ENCODE data around the gene ATAD3B. TPM values are rescaled to one million over a fixed set of nuclear protein-coding genes. Genes with fewer than 3 reads are reported as not detected.

Gene ATAD3B
- total RNA-seq, 2 donors from 2014 or later, result 2.7 to 5.7 TPM

- Histone ChIP-seq H3K4me3 (no peak overlapping the region), H3K36me3 (no peaks in the 10 kb centered on the region), H3K4me1 (peaks cover 0 to 9% of the 10 kb centered on the region in 2 donors), H3K27ac (no peak overlapping the region), H3K9me3 (peaks cover 0 to 10% of the 10 kb centered on the region in 2 donors), H3K27me3 (no peaks in the 10 kb centered on the region)
- no peak for TF ChIP-seq CTCF (IDR thresholded peaks at IDR 0.05)
- DNase-seq (ENCODE audit: low spot score), result no peak
Observed at GRCh38 chr1:1535201-1536018, 63.8 kb downstream of the ATAD3B start.

- DNase-seq (ENCODE audit: low spot score), result no peak
- Histone ChIP-seq H3K9me3 (peaks cover 0 to 9% of the 10 kb centered on the region in 2 donors), H3K27ac (peak overlapping the region in 1 of 2 donors; percentile 16), H3K4me3 (no peak overlapping the region), H3K4me1 (peaks cover 0 to 17% of the 10 kb centered on the region in 2 donors), H3K27me3 (no peaks in the 10 kb centered on the region), H3K36me3 (peaks cover 2% of the 10 kb centered on the region)
- no peak for TF ChIP-seq CTCF (IDR thresholded peaks at IDR 0.05)
Observed at GRCh38 chr1:1536019-1536937, 64.7 kb downstream of the ATAD3B start.

- Histone ChIP-seq H3K27ac (peak overlapping the region in 1 of 2 donors; percentile 16), H3K4me1 (peaks cover 0 to 19% of the 10 kb centered on the region in 2 donors)
- TF ChIP-seq CTCF (IDR thresholded peaks at IDR 0.05), result no peak
Observed at GRCh38 chr1:1536938-1537546, 65.5 kb downstream of the ATAD3B start.

GRCh38 chr1:1537626-1538250 is 66.2 kb downstream of the ATAD3B start:
- TF ChIP-seq CTCF (IDR thresholded peaks at IDR 0.05), result no peak
- Histone ChIP-seq H3K27ac (no peak overlapping the region), H3K9me3 (no peaks in the 10 kb centered on the region), H3K27me3 (no peaks in the 10 kb centered on the region), H3K4me1 (peaks cover 0 to 21% of the 10 kb centered on the region in 2 donors), H3K36me3 (peaks cover 10% of the 10 kb centered on the region), H3K4me3 (no peak overlapping the region)
- no peak for DNase-seq (ENCODE audit: low spot score)

More at GRCh38 chr1:1536938-1537546, 65.5 kb downstream of the ATAD3B start:
- Histone ChIP-seq H3K9me3 (peaks cover 0 to 1% of the 10 kb centered on the region in 2 donors), H3K27me3 (no peaks in the 10 kb centered on the region), H3K4me3 (no peak overlapping the region), H3K36me3 (peaks cover 9% of the 10 kb centered on the region)
- no peak for DNase-seq (ENCODE audit: low spot score)

GRCh38 chr1:1538334-1538733 is 66.8 kb downstream of the ATAD3B start:
- no peak overlapping the region for H3K27ac ChIP-seq
- H3K27me3 ChIP-seq, result no peaks in the 10 kb centered on the region
- H3K4me3 ChIP-seq, result no peak overlapping the region
- peaks cover 12% of the 10 kb centered on the region for H3K36me3 ChIP-seq
- DNase-seq (ENCODE audit: low spot score), result no peak
- TF ChIP-seq CTCF (IDR thresholded peaks at IDR 0.05), result no peak
- peaks cover 0 to 27% of the 10 kb centered on the region in 2 donors for H3K4me1 ChIP-seq
- no peaks in the 10 kb centered on the region for H3K9me3 ChIP-seq

Measured in right atrium auricular region (tissue), 2 donors.